Peyer's patch (tissue), 4 donors: ENCODE measurements around the gene IPP.

Source experiments
- CTCF ChIP-seq, 6 experiments: fragments of 450-650 bp in 4 of 6; fragments of 200-600 bp in 2 of 6; sonication (generic) in 1 of 6; IDR thresholded peaks; one replicate each; pipeline ENCODE4 v1.5.1; 2017 to 2019; ENCODE audit warnings: antibody characterized with exemption in 6 of 6, mild to moderate bottlenecking in 3 of 6, moderate library complexity in 1 of 6
- POLR2A ChIP-seq, 2 donors: fragments of 450-650 bp; IDR thresholded peaks; one replicate each; pipeline ENCODE4 v1.5.1; 2017; ENCODE audit warnings: antibody characterized with exemption in 2 of 2, mild to moderate bottlenecking in 2 of 2, moderate library complexity in 2 of 2

GRCh38 chr1:45694823-45695222 lies 55.6 kb downstream of the IPP start:
- TF ChIP-seq POLR2A (IDR thresholded peaks at IDR 0.05) (no peak), CTCF (IDR thresholded peaks at IDR 0.05) (no peak)
